H1 (cell line): ENCODE data around the gene OR2H1. TPM values are rescaled to one million over a fixed set of nuclear protein-coding genes. Genes with fewer than 3 reads are reported as not detected.

ENCODE experiments used
- CHD2 ChIP-seq: IDR thresholded peaks from 2 replicates; pipeline ENCODE4 v1.6.1; 2012; ENCODE audit warnings: low read length, improper control_type of control experiment
- polyA plus RNA-seq, 7 experiments: library from polyadenylated mRNA; depleted of rRNA in 3 of 7; stranded (reverse) in 5 of 7; unstranded in 2 of 7; fragments of >200 nt in 5 of 7; fragments of 200-250 nt in 2 of 7; gene quantifications; 1 replicate in 5 of 7; 2 replicates in 1 of 7; 4 replicates in 1 of 7; pipeline versions ENCODE4 v1.2.1 to v1.2.3, GENCODE V29; 2011 to 2013; ENCODE audit warnings: missing spikeins in 2 of 7, mixed read lengths in 2 of 7
- total RNA-seq: library from RNA; stranded (reverse); fragmentation: NEBNext Ultra II Directional; extraction: Animal tissue kit (Norgen Biotek cat#: 25700); gene quantifications from 2 replicates; pipeline ENCODE4 v1.2.1, GENCODE V29; 2021
- TF ChIP-seq, protein P1 (sequence below): fragments of 300-600 bp; sonication (generic); IDR thresholded peaks from 2 replicates; pipeline ENCODE4 v1.7.1; 2012; ENCODE audit warnings: low read length, moderate library complexity, mild to moderate bottlenecking, inconsistent platforms; ENCODE audit not compliant: insufficient replicate concordance

Gene OR2H1
- total and polyA plus RNA-seq, 2 of the 8 experiments (the other 6 are each of a cell fraction or from before 2014, with no cell fraction given): not detected

- TF ChIP-seq, protein P1, sequence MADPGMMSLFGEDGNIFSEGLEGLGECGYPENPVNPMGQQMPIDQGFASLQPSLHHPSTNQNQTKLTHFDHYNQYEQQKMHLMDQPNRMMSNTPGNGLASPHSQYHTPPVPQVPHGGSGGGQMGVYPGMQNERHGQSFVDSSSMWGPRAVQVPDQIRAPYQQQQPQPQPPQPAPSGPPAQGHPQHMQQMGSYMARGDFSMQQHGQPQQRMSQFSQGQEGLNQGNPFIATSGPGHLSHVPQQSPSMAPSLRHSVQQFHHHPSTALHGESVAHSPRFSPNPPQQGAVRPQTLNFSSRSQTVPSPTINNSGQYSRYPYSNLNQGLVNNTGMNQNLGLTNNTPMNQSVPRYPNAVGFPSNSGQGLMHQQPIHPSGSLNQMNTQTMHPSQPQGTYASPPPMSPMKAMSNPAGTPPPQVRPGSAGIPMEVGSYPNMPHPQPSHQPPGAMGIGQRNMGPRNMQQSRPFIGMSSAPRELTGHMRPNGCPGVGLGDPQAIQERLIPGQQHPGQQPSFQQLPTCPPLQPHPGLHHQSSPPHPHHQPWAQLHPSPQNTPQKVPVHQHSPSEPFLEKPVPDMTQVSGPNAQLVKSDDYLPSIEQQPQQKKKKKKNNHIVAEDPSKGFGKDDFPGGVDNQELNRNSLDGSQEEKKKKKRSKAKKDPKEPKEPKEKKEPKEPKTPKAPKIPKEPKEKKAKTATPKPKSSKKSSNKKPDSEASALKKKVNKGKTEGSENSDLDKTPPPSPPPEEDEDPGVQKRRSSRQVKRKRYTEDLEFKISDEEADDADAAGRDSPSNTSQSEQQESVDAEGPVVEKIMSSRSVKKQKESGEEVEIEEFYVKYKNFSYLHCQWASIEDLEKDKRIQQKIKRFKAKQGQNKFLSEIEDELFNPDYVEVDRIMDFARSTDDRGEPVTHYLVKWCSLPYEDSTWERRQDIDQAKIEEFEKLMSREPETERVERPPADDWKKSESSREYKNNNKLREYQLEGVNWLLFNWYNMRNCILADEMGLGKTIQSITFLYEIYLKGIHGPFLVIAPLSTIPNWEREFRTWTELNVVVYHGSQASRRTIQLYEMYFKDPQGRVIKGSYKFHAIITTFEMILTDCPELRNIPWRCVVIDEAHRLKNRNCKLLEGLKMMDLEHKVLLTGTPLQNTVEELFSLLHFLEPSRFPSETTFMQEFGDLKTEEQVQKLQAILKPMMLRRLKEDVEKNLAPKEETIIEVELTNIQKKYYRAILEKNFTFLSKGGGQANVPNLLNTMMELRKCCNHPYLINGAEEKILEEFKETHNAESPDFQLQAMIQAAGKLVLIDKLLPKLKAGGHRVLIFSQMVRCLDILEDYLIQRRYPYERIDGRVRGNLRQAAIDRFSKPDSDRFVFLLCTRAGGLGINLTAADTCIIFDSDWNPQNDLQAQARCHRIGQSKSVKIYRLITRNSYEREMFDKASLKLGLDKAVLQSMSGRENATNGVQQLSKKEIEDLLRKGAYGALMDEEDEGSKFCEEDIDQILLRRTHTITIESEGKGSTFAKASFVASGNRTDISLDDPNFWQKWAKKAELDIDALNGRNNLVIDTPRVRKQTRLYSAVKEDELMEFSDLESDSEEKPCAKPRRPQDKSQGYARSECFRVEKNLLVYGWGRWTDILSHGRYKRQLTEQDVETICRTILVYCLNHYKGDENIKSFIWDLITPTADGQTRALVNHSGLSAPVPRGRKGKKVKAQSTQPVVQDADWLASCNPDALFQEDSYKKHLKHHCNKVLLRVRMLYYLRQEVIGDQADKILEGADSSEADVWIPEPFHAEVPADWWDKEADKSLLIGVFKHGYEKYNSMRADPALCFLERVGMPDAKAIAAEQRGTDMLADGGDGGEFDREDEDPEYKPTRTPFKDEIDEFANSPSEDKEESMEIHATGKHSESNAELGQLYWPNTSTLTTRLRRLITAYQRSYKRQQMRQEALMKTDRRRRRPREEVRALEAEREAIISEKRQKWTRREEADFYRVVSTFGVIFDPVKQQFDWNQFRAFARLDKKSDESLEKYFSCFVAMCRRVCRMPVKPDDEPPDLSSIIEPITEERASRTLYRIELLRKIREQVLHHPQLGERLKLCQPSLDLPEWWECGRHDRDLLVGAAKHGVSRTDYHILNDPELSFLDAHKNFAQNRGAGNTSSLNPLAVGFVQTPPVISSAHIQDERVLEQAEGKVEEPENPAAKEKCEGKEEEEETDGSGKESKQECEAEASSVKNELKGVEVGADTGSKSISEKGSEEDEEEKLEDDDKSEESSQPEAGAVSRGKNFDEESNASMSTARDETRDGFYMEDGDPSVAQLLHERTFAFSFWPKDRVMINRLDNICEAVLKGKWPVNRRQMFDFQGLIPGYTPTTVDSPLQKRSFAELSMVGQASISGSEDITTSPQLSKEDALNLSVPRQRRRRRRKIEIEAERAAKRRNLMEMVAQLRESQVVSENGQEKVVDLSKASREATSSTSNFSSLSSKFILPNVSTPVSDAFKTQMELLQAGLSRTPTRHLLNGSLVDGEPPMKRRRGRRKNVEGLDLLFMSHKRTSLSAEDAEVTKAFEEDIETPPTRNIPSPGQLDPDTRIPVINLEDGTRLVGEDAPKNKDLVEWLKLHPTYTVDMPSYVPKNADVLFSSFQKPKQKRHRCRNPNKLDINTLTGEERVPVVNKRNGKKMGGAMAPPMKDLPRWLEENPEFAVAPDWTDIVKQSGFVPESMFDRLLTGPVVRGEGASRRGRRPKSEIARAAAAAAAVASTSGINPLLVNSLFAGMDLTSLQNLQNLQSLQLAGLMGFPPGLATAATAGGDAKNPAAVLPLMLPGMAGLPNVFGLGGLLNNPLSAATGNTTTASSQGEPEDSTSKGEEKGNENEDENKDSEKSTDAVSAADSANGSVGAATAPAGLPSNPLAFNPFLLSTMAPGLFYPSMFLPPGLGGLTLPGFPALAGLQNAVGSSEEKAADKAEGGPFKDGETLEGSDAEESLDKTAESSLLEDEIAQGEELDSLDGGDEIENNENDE: no peak
- TF ChIP-seq CHD2: no peak
These were observed 4.3 kb downstream of the OR2H1 start (continued) for GRCh38 chr6:29461021-29461814.
